Ammon's horn (tissue), 1 donor: Measurements from ENCODE around the gene ADAMTS9.

ENCODE experiments used
- DNase-seq: peaks from one replicate; pipeline ENCODE4 v3.0.0-alpha.2; 2016; ENCODE audit warnings: low spot score

Gene ADAMTS9

DNA sequence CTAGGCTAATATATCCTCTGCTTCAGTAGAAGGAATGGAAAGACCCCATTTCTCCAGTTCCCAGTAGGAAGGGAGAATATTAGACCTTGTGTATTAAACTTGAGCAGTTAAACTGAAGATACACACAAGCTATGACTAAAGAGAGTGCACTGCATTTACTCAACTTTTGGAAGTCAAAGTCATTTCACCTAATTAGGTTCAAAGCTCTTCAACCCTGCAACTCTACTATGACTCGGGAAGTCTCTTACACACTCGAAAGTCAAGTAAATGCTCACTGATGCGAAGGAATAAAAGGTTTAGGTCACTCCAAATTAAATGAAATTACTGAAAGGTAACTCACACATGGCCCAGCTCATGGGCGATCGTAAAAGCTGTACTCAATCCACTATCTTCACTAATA is 33.8 kb downstream of the ADAMTS9 start:
- no peak for DNase-seq

GRCh38 chr3:64653101-64653500 is 34.7 kb downstream of the ADAMTS9 start:
- no peak for DNase-seq

DNA sequence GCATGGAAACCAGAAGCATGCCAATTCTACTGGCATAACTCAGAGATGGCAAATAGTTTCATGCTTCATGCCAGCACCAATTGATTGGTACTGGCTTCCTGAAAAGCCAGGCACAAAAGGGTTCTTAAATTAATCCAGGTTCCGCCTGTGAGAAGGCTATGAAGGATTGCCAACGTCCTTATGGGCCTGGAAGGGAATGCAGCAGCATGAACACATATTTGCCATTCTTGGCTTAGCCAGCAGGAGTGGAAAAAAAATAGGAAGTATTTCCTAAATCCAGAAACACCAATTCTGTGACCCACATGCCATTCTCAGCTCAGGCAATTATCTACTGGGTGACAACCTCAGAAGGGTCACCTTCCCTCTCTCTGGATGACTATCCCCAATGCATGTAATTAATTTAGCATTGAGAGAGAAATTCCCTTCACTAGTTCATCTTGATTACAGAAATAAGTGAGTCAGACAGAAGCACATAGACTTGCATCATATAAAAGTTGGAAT is 36.0 kb downstream of the ADAMTS9 start:
- DNase-seq, result no peak

- DNase-seq, result no peak
Observed at GRCh38 chr3:64651303-64651702, 36.5 kb downstream of the ADAMTS9 start.

DNA sequence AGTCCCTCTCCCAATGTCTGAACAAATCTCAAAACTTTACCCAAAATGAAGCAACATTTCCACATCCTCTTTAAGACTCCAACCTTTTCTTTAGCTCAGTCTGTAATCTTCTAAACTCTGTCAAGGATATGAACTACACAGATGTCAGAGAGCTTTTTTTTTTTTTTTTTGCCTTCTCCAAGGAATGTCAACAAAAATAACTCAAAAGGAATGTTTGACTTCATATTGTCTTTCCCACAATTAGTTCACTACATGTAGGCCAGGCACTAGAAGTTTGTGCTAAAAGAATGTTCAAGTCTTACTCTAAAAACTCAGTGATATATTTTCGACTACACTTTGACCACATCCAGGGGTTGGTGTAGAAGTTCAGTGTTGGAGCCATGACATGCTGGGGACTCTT is 37.1 kb downstream of the ADAMTS9 start:
- no peak for DNase-seq

GRCh38 chr3:64650096-64650622 is 37.6 kb downstream of the ADAMTS9 start:
- no peak for DNase-seq

GRCh38 chr3:64648927-64649906 is 38.6 kb downstream of the ADAMTS9 start:
- DNase-seq, result no peak

DNA sequence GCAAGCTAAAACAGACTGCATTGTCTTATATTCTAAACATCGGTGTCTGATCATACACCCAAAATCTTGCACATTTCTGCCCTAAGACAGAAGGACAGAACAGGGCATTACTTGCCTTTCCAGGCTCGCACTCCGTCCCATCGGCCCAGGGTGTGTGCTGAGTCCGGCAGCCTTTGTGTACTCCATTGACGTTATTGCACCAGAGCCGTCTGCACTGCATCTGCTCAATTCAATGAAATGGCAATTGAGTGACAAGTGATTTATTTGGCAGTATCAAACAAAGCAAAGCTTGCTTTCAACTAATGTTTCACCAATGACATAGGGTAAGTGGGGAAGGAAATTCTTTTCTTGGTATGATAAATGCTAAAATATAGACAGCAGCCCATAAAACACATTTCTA is 40.0 kb downstream of the ADAMTS9 start:
- no peak for DNase-seq

DNA sequence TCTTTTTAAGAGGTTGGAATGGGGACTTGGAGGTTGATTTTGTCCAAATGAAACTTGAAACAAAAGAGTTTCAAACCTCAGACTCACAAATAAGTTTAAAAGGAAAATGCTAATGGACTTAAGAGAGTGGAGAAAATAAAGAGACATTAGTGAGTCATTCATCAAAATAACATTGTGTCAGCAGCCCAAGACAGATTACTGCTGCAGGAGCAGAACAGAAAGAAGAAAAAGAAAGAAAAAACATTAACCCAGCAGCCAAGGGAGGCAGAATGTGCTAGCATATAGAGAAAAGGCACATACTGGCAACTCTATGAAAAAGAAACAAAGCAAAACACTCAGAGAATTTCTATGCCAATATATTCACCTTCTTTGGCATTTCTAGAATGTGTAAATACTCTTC is 42.6 kb downstream of the ADAMTS9 start:
- DNase-seq, result no peak

DNA sequence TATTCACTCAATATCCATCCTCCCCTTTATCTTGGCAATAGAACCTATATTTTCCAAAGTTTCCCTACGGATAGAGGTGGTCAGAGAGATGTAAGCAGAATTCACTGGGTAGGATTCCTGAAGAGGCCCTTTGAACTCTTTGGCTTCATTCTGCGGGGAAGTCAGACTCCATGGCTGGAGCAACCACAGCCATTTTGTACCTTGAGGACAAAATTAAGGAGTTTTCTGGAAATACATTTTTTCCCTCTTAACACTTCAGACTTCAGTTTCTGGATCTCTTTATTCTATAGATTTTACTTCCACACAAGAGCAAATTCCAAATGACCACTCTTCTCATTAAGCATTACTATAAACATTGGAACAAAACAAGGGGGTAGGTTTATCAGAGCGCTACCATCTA is 43.3 kb downstream of the ADAMTS9 start:
- no peak for DNase-seq

DNA sequence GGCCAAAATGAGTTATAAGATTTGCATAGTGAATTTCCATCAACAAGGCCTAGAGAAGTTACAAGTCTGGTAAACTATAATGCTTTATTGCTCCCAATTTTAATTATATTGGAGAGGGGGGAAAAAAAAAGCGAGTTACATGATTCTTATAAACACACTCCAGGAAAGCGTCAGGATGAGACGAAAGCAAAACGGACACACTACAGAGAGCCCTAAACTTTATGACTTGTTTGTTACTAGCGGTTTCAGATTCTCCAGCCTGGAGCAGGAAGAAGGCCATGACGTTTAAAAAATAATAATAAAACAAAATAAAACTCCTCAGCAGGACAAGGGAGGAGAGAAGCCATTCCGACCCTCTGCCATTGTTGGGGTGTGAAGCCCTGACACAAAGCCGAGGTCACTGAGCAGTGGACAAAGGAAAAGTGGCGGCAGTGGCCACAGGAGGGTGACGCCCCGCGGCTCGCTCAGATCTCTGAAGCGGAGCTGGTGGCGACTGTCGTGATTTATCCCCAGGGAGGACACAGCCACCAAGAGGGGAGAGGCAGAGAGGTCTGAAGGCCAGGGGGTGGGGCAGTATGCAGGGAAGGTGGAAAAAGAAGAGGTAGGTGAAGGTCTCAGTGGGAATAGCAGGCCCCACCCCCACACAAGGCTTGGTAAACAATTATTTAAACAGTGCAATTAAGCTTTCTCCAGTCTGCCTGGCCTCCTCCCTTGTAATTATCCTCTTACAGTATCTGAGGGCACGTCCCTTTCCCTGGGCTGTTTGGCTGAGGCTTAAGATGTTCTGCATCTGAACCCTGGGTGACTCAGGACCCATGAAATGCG is 45.3 kb downstream of the ADAMTS9 start:
- DNase-seq, result no peak

- DNase-seq, result peak; percentile 7
Observed at GRCh38 chr3:64638981-64639481, 48.8 kb downstream of the ADAMTS9 start.

DNA sequence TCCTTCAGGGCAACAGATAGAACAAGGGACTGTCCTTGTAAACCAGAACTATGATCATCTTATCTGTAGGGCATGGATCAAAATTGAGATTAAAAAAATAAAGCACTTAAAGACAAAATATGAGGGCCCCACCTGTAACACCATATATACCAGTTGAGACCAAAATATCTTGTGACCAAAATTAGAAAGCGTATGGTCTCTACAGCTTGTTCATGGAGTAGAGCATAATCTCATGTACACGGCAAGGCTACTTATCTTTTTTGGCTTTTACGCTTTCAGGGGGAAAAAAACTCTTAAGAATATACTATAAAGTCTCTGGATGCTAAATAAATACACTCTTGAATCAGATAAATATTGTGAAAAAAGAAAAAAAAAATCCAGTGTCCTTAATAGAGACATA is 49.3 kb downstream of the ADAMTS9 start:
- no peak for DNase-seq

DNA sequence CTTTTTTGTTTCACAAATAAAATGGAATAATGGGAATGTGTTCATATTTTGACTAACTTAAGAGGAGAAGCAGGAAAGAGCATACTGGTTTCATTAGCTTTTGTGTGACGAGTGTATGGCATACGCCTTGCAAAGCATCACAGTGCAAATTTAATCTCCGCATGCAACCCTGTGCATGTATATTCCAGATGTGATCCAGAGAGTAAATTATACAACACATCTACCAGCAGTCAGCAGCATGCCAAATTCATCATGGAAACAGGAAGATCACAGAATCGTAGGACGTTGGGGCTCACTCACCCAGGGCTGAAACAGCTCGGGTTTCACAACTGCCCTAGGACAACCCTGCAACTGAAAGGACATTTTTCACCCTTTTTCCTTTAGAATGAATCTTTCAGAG is 53.4 kb downstream of the ADAMTS9 start:
- no peak for DNase-seq

DNA sequence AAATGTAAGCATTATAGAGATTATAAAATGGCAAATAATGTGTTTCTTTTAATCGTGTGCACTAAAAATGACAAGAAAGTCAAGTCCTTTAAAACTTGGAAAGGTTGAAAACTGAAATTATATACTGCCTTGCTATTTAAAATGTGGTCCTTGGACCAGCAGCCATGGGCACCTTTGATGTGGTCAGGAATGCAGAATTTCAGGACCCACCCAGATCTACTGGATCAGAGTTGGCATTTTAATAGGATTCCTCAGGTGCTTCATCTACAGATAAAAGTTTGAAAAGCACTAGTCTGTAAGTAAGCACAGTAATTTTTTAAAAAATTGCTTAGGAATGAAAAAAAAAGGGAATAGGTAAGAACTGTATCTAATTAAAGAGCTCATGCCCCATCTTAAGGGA is 55.8 kb downstream of the ADAMTS9 start:
- DNase-seq, result no peak

DNA sequence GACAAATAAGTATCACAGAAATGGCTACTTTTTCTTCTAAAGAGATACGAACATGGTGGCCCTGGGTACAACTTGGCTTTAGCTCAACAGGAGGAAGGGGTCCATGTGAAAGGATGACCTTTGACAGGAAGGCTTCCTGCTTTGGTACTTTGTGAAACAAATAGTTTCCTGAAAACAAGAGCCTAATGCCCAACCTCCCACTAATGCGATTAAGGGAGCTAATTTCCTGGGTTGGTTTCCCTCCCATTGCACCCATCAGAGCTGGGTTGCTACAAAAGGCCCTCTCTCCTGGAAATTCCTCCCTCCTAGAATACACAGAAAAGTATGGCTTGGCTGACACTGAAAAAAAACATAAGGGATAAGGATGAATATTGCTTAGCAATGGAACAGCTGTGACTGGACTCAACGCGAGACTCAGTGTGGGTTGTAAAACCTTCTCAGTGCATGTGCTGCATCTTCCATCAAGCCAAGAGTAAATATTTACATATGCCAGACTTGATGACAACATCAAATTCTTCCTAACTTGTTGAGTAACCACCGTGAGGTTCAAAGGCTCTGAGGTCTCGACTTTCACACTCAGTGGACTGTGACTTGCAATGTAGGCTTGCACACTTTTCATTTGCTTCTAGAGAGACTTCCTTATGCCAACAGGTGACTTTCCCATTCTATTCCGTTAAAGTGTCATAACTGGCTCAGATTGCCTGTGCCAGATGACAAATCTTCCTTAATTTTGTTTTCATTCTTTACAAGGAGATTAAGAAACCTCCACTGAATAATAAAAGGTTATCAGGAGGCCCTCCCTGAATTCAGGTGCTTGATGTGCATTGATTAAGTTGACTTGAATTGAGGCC is 60.1 kb downstream of the ADAMTS9 start:
- DNase-seq, result no peak

DNA sequence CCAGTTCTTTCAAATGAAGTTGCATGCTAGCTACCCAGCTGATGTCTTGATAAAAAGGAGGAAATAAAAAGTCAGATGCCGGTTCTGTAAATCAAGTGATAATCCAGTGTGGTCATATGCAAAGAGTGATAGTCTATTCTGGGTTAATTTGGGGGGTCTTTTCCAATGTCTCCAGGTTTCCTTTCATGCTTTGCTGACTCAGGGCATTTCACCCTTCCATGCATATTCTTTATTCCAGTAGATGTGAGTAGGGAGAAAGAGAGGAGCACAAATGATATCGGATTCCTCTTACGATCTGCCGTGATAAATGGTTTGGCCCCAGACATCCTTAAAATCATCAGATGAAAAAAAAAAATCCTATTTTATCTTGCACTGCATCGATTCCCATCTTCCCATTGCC is 60.8 kb downstream of the ADAMTS9 start:
- DNase-seq, result no peak

DNA sequence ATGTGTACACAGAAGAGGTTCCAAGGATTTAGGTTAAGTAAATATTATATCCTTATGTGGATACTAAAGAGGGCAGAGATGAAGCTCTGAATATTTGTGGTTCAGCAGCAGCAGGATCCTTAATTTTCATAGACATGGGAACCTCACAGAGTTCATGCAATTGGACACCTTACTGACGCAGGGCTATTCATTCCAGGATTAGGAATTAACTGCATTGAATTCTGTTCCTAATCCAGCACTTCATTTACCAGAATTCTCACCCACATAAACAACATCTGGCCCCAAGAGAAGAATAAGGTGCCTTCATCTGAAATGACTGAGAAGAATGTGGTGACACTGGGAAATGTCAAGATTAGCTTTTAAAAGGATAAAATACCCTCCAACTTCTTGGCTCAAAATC is 62.4 kb downstream of the ADAMTS9 start:
- no peak for DNase-seq

- no peak for DNase-seq
Observed at GRCh38 chr3:64623125-64623524, 64.7 kb downstream of the ADAMTS9 start.

- no peak for DNase-seq
Observed at GRCh38 chr3:64621726-64622395, 65.9 kb downstream of the ADAMTS9 start.

DNA sequence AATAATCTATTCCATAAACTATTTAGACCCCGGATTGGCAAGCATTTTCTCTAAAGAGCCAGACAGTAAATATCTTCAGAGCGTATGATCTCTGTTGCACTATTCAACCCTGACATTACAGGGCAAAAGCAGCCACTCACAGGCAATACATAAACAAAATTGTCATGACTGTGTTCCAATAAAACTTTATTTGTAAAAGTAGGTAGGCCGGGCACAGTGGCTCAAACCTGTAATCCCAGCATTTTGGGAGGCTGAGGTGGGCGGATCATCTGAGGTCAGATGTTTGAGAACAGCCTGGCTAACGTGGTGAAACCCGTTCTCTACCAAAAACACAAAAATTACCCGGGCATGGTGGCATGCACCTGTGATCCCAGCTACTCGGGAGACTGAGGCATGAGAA is 66.5 kb downstream of the ADAMTS9 start:
- no peak for DNase-seq
